Measurements from ENCODE around the gene ARHGAP6.

DNA sequence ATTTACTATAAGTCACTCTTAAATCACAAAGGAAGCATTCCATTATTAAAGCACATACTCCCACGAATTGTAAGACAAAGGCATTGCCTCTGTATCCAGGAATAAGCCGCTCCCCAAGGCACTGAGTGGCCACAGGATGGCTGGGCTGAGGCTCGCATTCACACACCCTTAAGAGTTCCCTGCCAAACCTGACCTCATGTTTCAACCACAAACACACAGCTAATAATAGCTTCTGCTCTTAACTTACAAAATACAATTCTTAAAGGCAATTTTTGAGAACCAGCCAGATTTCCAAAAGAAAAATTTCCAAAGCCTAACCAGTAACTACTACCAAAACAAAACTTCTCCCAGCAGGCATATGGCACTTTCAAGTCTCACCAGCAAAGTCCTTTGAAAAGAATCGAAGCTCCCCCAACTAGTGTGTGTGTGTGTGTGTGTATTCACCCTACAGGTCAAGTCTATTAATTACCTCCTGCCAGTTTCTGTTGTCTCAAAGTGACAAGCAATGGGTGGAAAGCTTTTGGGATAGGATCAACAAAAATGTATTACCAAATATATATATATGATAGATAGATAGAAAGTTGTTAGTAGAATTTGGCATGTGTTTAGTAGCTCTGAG is 36.0 kb downstream of the ARHGAP6 start:
- TF ChIP-seq, protein P1, sequence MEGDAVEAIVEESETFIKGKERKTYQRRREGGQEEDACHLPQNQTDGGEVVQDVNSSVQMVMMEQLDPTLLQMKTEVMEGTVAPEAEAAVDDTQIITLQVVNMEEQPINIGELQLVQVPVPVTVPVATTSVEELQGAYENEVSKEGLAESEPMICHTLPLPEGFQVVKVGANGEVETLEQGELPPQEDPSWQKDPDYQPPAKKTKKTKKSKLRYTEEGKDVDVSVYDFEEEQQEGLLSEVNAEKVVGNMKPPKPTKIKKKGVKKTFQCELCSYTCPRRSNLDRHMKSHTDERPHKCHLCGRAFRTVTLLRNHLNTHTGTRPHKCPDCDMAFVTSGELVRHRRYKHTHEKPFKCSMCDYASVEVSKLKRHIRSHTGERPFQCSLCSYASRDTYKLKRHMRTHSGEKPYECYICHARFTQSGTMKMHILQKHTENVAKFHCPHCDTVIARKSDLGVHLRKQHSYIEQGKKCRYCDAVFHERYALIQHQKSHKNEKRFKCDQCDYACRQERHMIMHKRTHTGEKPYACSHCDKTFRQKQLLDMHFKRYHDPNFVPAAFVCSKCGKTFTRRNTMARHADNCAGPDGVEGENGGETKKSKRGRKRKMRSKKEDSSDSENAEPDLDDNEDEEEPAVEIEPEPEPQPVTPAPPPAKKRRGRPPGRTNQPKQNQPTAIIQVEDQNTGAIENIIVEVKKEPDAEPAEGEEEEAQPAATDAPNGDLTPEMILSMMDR (IDR thresholded peaks at IDR 0.05) = no peak
- no peak for TF ChIP-seq POLR2A (IDR thresholded peaks at IDR 0.05)
